Fibroblast of lung (primary cell): ENCODE results near the gene IL17REL.

Source experiments
- CTCF ChIP-seq, 2 donors: IDR thresholded peaks in 1 of 2; conservative IDR thresholded peaks in 1 of 2; 1 replicate in 1 of 2; 2 replicates in 1 of 2; pipeline ENCODE4 v1.5.1; 2011 to 2012; ENCODE audit warnings: low read length in 2 of 2, control low read depth in 1 of 2, inconsistent platforms in 1 of 2, low read depth in 1 of 2, mild to moderate bottlenecking in 1 of 2
- EZH2 ChIP-seq: IDR thresholded peaks from 2 replicates; pipeline ENCODE4 v1.5.1; 2012; ENCODE audit warnings: low read length, control low read depth, mild to moderate bottlenecking; ENCODE audit errors: missing control alignments

GRCh38 chr22:50053861-50054260 lies 41.3 kb upstream of the IL17REL start:
- TF ChIP-seq EZH2: no peak
- TF ChIP-seq CTCF (conservative IDR thresholded peaks at IDR 0.05 in 1 of 2, IDR thresholded peaks at IDR 0.05 in 1 of 2; ENCODE audit: low read depth in 1 of 2, low read length in 2 of 2): no peak
